ENCODE data around the gene C1orf159. TPM values are rescaled to one million over a fixed set of nuclear protein-coding genes. Genes with fewer than 3 reads are reported as not detected.

Gene C1orf159
- total and polyA plus RNA-seq, 3 donors from 2014 or later, result 40.7 to 68.3 (median 50.7) TPM

- intact Hi-C loops (cut with DNase I; ENCODE audit: low total_unique reads), result no loop called here
Measured at GRCh38 chr1:1112237-1112985, 3.5 kb downstream of the C1orf159 start.

GRCh38 chr1:1111516-1112236, 4.2 kb downstream of the C1orf159 start:
- no peaks in the 10 kb centered on the region for H3K9me3 ChIP-seq
- H3K27me3 ChIP-seq, result no peaks in the 10 kb centered on the region
- intact Hi-C loops (cut with DNase I; ENCODE audit: low total_unique reads), result no loop called here
- no peak overlapping the region for H3K4me3 ChIP-seq
- 87 to 90% methylated on average over 26 to 28 of the region's 28 CpGs for WGBS, 2 donors
- no peaks in the 10 kb centered on the region for H3K4me1 ChIP-seq
- no peak overlapping the region for H3K27ac ChIP-seq
- H3K36me3 ChIP-seq (ENCODE audit: low read depth, missing control alignments), result no peaks in the 10 kb centered on the region
- TF ChIP-seq POLR2A (IDR thresholded peaks at IDR 0.05) (no peak), CTCF (IDR thresholded peaks at IDR 0.05) (no peak)
- DNase-seq, result no peak

More at GRCh38 chr1:1112237-1112985, 3.5 kb downstream of the C1orf159 start:
- DNase-seq, result no peak
- H3K27me3 ChIP-seq, result no peaks in the 10 kb centered on the region
- no peak overlapping the region for H3K27ac ChIP-seq
- H3K4me3 ChIP-seq, result no peak overlapping the region
- no peaks in the 10 kb centered on the region for H3K4me1 ChIP-seq
- TF ChIP-seq CTCF (IDR thresholded peaks at IDR 0.05) (no peak), POLR2A (IDR thresholded peaks at IDR 0.05) (no peak)
- H3K36me3 ChIP-seq (ENCODE audit: low read depth, missing control alignments), result no peaks in the 10 kb centered on the region
- 90 to 92% methylated on average over 30 of the region's 30 CpGs for WGBS, 2 donors
- no peaks in the 10 kb centered on the region for H3K9me3 ChIP-seq

- no peak overlapping the region for H3K4me3 ChIP-seq
- WGBS, 2 donors, result 86 to 93% methylated on average over 29 of the region's 29 CpGs
- no peaks in the 10 kb centered on the region for H3K4me1 ChIP-seq
- TF ChIP-seq CTCF (IDR thresholded peaks at IDR 0.05), result no peak
- TF ChIP-seq POLR2A (IDR thresholded peaks at IDR 0.05), result no peak
- no peaks in the 10 kb centered on the region for H3K9me3 ChIP-seq
- no peak for DNase-seq
- intact Hi-C loops (cut with DNase I; ENCODE audit: low total_unique reads), result no loop called here
- no peaks in the 10 kb centered on the region for H3K36me3 ChIP-seq (ENCODE audit: low read depth, missing control alignments)
- H3K27me3 ChIP-seq, result no peaks in the 10 kb centered on the region
- no peak overlapping the region for H3K27ac ChIP-seq
Measured at GRCh38 chr1:1110561-1110971, 5.3 kb downstream of the C1orf159 start.

GRCh38 chr1:1109743-1110142, 6.1 kb downstream of the C1orf159 start:
- DNase-seq, result no peak
- no peak overlapping the region for H3K27ac ChIP-seq
- H3K27me3 ChIP-seq, result no peaks in the 10 kb centered on the region
- WGBS, 2 donors, result 87 to 93% methylated on average over 13 to 14 of the region's 14 CpGs
- intact Hi-C loops (cut with DNase I; ENCODE audit: low total_unique reads), result no loop called here
- H3K4me3 ChIP-seq, result no peak overlapping the region
- H3K36me3 ChIP-seq (ENCODE audit: low read depth, missing control alignments), result no peaks in the 10 kb centered on the region
- no peaks in the 10 kb centered on the region for H3K4me1 ChIP-seq
- TF ChIP-seq CTCF (IDR thresholded peaks at IDR 0.05), result no peak
- TF ChIP-seq POLR2A (IDR thresholded peaks at IDR 0.05), result no peak
- H3K9me3 ChIP-seq, result no peaks in the 10 kb centered on the region

All from testis (tissue), 3 donors.